ENCODE results near the gene TP53I11.

DNA sequence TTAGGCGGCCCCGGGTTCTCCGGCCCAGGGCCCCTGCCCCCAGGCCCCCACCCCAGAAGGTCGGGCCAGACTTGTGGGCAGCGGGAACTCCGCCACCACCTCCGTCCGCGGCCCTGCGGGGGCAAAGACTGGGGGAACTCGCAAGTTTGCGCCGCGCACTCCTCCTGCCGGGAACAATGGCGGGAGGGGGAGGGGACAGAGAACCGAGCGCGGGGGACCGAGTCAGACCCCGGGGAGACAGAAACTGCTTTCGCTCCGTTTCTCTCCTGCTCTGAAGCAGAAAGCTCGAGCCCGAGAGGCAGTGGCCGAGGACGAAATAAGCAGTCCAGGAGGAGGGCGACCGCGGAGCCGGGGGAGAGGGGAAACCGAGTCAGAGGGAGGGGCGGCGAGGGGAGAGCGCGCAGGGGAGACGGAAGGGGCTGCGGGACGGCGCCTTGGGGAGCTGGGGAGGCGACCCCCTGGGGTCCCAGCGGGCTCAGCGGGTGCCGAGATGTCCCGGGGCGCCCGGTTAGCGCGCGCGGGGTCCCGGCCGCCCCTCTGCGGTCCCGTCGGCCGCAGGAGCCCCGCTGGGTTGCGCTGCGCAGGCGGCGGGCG lies 555 bp downstream of the TP53I11 start:
- TF ChIP-seq CTCF (IDR thresholded peaks at IDR 0.05; ENCODE audit: low read depth, low read length), result no peak
- TF ChIP-seq POLR2A (IDR thresholded peaks at IDR 0.05; ENCODE audit: extremely low read depth, insufficient read length), result no peak

Measured in NB4 (cell line).